GM12864 (cell line): Measurements from ENCODE around the gene SLC13A5.
A peak's percentile ranks its signal among the peaks of the same experiment; 100 is the strongest.

ENCODE experiments used
- DNase-seq: peaks from one replicate; pipeline ENCODE4 v3.0.0-alpha.2; 2011; ENCODE audit warnings: low read depth
- H3K4me3 ChIP-seq: 2 replicates; pipeline ENCODE4 v1.5.1; 2011; ENCODE audit warnings: mild to moderate bottlenecking, low read depth, low read length, control low read depth
- TF ChIP-seq, protein P1 (sequence below): IDR thresholded peaks from 2 replicates; pipeline ENCODE4 v1.5.1; 2011; ENCODE audit warnings: low read depth, mild to moderate bottlenecking, moderate library complexity, low read length, control low read depth, inconsistent platforms; ENCODE audit errors: missing control alignments

The SLC13A5 gene

DNA sequence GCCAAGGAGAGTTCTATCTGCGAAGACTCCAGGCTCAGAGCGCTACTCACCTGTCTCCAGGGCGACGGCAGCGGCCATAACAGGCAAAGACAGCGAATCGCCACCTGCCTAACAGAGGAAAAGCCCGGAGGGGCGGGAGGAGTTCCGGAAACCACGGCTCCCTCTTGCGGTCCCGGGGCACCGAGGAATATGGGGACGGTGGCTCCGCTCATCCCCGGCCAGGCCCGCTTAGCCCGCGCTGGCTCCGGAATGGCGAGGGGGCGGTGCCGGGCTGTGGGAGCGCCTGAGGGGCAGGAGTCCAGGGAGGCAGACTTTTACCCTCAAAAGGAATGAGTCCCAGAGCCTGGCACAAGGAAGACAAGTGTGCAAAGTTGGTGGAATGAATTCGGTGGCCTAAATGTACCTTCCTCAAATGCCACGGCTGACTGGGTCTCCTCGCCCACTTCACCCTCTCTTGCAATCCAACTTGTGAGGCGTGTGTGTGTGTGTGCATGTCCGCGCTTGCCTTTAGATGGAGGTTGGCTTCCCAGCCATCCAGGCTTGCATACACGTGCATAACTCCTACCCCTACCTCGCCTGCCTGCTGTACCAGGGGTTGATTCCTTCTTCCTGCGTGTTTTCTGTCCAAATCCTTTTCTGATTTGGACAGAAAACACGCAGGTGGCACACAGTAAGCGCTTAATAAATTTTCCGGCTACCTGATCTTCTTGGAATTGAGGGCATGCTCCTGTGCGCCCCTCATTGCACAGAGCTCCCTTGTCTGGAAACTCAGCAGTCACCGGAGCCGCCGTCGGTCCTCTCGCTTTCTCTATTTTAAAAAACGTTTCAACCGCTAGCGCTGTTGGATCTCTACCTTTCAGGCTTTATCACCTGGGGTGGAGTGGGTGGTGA, 58.1 kb downstream of the SLC13A5 start:
- DNase-seq, result no peak
- TF ChIP-seq, protein P1, sequence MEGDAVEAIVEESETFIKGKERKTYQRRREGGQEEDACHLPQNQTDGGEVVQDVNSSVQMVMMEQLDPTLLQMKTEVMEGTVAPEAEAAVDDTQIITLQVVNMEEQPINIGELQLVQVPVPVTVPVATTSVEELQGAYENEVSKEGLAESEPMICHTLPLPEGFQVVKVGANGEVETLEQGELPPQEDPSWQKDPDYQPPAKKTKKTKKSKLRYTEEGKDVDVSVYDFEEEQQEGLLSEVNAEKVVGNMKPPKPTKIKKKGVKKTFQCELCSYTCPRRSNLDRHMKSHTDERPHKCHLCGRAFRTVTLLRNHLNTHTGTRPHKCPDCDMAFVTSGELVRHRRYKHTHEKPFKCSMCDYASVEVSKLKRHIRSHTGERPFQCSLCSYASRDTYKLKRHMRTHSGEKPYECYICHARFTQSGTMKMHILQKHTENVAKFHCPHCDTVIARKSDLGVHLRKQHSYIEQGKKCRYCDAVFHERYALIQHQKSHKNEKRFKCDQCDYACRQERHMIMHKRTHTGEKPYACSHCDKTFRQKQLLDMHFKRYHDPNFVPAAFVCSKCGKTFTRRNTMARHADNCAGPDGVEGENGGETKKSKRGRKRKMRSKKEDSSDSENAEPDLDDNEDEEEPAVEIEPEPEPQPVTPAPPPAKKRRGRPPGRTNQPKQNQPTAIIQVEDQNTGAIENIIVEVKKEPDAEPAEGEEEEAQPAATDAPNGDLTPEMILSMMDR, result no peak
- no peak overlapping the region for H3K4me3 ChIP-seq

GRCh38 chr17:6651919-6652452, 61.2 kb downstream of the SLC13A5 start:
- TF ChIP-seq, protein P1, result no peak
- no peak for DNase-seq
- H3K4me3 ChIP-seq, result peak overlapping the region; percentile 87

DNA sequence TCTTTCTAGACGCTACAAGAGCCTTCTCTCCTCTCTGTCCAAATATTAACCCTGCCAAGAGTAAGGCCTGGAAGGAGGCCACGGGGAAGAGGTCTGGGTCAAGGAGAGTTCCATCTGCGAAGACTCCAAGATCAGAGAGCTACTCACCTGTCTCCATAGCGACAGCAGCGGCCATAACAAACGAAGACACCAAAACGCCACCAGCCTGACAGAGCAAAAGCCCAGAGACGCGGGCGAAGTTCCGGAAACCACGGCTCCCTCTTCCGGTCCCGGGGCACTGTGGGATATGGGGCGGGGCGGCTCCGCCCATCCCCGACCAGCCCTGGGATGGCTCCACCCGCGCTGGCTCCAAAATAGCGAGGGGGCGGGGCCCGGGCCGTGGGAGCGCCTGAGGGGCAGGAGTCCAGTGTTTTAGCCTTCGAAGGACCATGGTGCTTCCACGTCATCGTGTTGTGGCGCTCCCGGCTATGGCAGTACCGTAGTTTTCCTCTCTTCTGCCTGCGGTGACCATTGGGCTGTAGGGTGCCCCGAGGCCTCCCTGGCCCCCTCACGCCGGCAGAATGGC, 61.7 kb downstream of the SLC13A5 start, which contains the start of the genes C17orf100 and MED31:
TSS of gene C17orf100 (plus strand) at position 409 of the 565 bp plus-strand sequence. CDS start at position 561, 152 bp downstream.
TSS of gene MED31 (minus strand) at position 252 of the 565 bp plus-strand sequence. CDS start at position 175, 77 bp downstream.
- DNase-seq, result peak; percentile 81
- TF ChIP-seq, protein P1, result no peak

GRCh38 chr17:6648181-6648580, 65.0 kb downstream of the SLC13A5 start:
- H3K4me3 ChIP-seq, result no peak overlapping the region
- TF ChIP-seq, protein P1, result peak; percentile 45
- DNase-seq, result no peak

More for the DNA sequence above, 61.7 kb downstream of the SLC13A5 start, which contains the start of the genes C17orf100 and MED31:
- H3K4me3 ChIP-seq, result peak within 1 kb of the TSS; percentile 87

GRCh38 chr17:6643451-6644125, 69.6 kb downstream of the SLC13A5 start:
- no peak for DNase-seq
- TF ChIP-seq, protein P1, result no peak
- no peak overlapping the region for H3K4me3 ChIP-seq

DNA sequence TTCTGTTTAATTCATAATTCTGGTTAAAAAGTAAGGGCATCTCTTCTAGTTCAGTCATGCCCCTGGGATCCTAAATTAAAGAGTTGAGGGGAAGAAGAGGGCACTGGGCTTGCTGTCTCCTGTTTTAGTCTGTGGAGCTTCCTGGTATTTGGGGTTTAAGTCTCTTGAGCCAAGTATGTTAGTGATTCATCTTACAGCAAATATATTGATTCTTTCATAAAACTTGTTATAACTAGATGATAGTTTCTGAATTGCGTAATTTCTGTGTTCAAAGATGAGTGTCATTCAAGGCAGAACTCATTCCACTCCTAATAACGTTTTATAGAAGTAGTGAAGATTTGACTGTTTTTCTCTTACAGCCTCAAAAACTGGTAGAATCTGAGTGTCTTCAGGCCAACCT, 70.6 kb downstream of the SLC13A5 start:
- TF ChIP-seq, protein P1, result no peak
- no peak overlapping the region; the same call in 1 of the 2 replicates for H3K4me3 ChIP-seq
- no peak for DNase-seq
